22Rv1 (cell line): ENCODE results near the gene P4HA3.

ENCODE experiments used
- ZFX ChIP-seq: fragments of 450-650 bp; IDR thresholded peaks from 2 replicates; pipeline ENCODE4 v1.6.1; 2017; ENCODE audit warnings: antibody characterized with exemption, borderline replicate concordance
- TF ChIP-seq, protein P1 (sequence below): fragments of 450-650 bp; IDR thresholded peaks from 2 replicates; pipeline ENCODE4 v1.5.1; 2017; ENCODE audit warnings: mild to moderate bottlenecking

- TF ChIP-seq, protein P1, sequence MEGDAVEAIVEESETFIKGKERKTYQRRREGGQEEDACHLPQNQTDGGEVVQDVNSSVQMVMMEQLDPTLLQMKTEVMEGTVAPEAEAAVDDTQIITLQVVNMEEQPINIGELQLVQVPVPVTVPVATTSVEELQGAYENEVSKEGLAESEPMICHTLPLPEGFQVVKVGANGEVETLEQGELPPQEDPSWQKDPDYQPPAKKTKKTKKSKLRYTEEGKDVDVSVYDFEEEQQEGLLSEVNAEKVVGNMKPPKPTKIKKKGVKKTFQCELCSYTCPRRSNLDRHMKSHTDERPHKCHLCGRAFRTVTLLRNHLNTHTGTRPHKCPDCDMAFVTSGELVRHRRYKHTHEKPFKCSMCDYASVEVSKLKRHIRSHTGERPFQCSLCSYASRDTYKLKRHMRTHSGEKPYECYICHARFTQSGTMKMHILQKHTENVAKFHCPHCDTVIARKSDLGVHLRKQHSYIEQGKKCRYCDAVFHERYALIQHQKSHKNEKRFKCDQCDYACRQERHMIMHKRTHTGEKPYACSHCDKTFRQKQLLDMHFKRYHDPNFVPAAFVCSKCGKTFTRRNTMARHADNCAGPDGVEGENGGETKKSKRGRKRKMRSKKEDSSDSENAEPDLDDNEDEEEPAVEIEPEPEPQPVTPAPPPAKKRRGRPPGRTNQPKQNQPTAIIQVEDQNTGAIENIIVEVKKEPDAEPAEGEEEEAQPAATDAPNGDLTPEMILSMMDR = no peak
- no peak for TF ChIP-seq ZFX
Measured at GRCh38 chr11:74318241-74318932, 6.9 kb upstream of the P4HA3 start.
